A673 (cell line): ENCODE measurements around the gene DENND6A. TPM values are rescaled to one million over a fixed set of nuclear protein-coding genes. Genes with fewer than 3 reads are reported as not detected.

ENCODE experiments used
- BruUV-seq: library from RNA; stranded (reverse); fragments of 400-500 nt; replicated peaks from 2 replicates; lab custom pipeline; 2021; lab: Mats Ljungman, UMichigan
- CTCF ChIA-PET: fragments of 300-600 bp; sonication (Branson Sonifier 250); formaldehyde crosslinking; loops from one replicate; lab custom pipeline; 2022; ENCODE audit warnings: antibody characterized with exemption; lab: Charles Lee
- POLR2A ChIA-PET: fragments of 300-600 bp; sonication (Branson Sonifier 250); formaldehyde crosslinking; loops from one replicate; lab custom pipeline; 2022; ENCODE audit warnings: antibody characterized with exemption; ENCODE audit not compliant: low non-redundant PET; lab: Charles Lee
- DNase-seq: peaks from one replicate; pipeline ENCODE4 v3.0.0-alpha.2; 2015; ENCODE audit warnings: low spot score
- H3K27ac ChIP-seq: fragments of 200-600 bp; sonication (generic); 2 replicates; pipeline ENCODE4 v1.5.1; 2016; ENCODE audit warnings: mixed run types, low read depth, mild to moderate bottlenecking, mixed read lengths, antibody characterized with exemption, low read length; ENCODE audit not compliant: poor library complexity, severe bottlenecking
- H3K27me3 ChIP-seq: fragments of 200-600 bp; sonication (generic); replicated peaks from 2 replicates; pipeline ENCODE4 v1.6.1; 2017; ENCODE audit warnings: mixed run types, low read depth, mild to moderate bottlenecking, mixed read lengths, antibody characterized with exemption, low read length; ENCODE audit not compliant: insufficient read depth, poor library complexity
- H3K36me3 ChIP-seq: fragments of 200-600 bp; sonication (generic); 2 replicates; pipeline ENCODE4 v1.6.1; 2016; ENCODE audit warnings: mixed run types, mild to moderate bottlenecking, mixed read lengths, antibody characterized with exemption, low read length; ENCODE audit not compliant: insufficient read depth, poor library complexity, severe bottlenecking
- H3K4me1 ChIP-seq: fragments of 200-600 bp; sonication (generic); 2 replicates; pipeline ENCODE4 v1.6.1; 2017; ENCODE audit warnings: mixed run types, mild to moderate bottlenecking, mixed read lengths, antibody characterized with exemption, low read length; ENCODE audit not compliant: insufficient read depth, poor library complexity, severe bottlenecking
- H3K4me3 ChIP-seq: fragments of 200-600 bp; sonication (generic); 2 replicates; pipeline ENCODE4 v1.5.1; 2016; ENCODE audit warnings: low read depth, mixed run types, mild to moderate bottlenecking, mixed read lengths, low read length; ENCODE audit not compliant: poor library complexity, severe bottlenecking
- H3K9me3 ChIP-seq: fragments of 200-600 bp; sonication (generic); 2 replicates; pipeline ENCODE4 v1.6.1; 2016; ENCODE audit warnings: mixed run types, low read depth, mild to moderate bottlenecking, mixed read lengths, antibody characterized with exemption, low read length; ENCODE audit not compliant: poor library complexity, severe bottlenecking
- CTCF ChIP-seq: fragments of 300-800, 200-600 bp; sonication (generic); conservative IDR thresholded peaks from 2 replicates; pipeline ENCODE4 v1.5.1; 2017; ENCODE audit warnings: low read depth, mild to moderate bottlenecking, antibody characterized with exemption, low read length, moderate library complexity, mixed read lengths
- EZH2 ChIP-seq: fragments of 200-600 bp; sonication (generic); IDR thresholded peaks from 2 replicates; pipeline ENCODE4 v1.6.1; 2017; ENCODE audit warnings: borderline replicate concordance, low read depth, mild to moderate bottlenecking, mixed read lengths, antibody characterized with exemption, low read length; ENCODE audit not compliant: poor library complexity, severe bottlenecking
- intact Hi-C: fragments of 100-400 bp; cut with micrococcal nuclease; formaldehyde crosslinking; loops from one replicate; pipeline ENCODE4 v1.10.0; 2022; ENCODE audit not compliant: unreplicated experiment
- total RNA-seq: library from RNA; stranded (reverse); gene quantifications from 2 replicates; pipeline ENCODE4 v1.2.3, GENCODE V29; 2021

Gene DENND6A
- total RNA-seq, 1 experiment from 2014 or later, result 22.1 TPM

GRCh38 chr3:57605683-57606082, 87.2 kb downstream of the DENND6A start:
- ChIA-PET POLR2A (no interaction called here), CTCF (no interaction called here)
- intact Hi-C loops, result no loop called here
- H3K36me3 ChIP-seq, result no peaks in the 10 kb centered on the region
- H3K4me1 ChIP-seq, result no peaks in the 10 kb centered on the region
- H3K27me3 ChIP-seq, result no peaks in the 10 kb centered on the region
- H3K9me3 ChIP-seq, result no peaks in the 10 kb centered on the region
- DNase-seq, result no peak
- BruUV-seq, result no TSS peak
- no peak overlapping the region for H3K4me3 ChIP-seq
- no peak for TF ChIP-seq EZH2
- TF ChIP-seq CTCF, result no peak
- H3K27ac ChIP-seq, result no peak overlapping the region

GRCh38 chr3:57604971-57605370, 87.9 kb downstream of the DENND6A start:
- intact Hi-C loops, result no loop called here
- no peaks in the 10 kb centered on the region for H3K27me3 ChIP-seq
- H3K4me1 ChIP-seq, result no peaks in the 10 kb centered on the region
- no peak for DNase-seq
- ChIA-PET POLR2A (no interaction called here), CTCF (no interaction called here)
- no peaks in the 10 kb centered on the region for H3K9me3 ChIP-seq
- H3K36me3 ChIP-seq, result no peaks in the 10 kb centered on the region
- no peak for TF ChIP-seq CTCF
- TF ChIP-seq EZH2, result no peak
- no peak overlapping the region for H3K4me3 ChIP-seq
- H3K27ac ChIP-seq, result no peak overlapping the region
- BruUV-seq, result no TSS peak

DNA sequence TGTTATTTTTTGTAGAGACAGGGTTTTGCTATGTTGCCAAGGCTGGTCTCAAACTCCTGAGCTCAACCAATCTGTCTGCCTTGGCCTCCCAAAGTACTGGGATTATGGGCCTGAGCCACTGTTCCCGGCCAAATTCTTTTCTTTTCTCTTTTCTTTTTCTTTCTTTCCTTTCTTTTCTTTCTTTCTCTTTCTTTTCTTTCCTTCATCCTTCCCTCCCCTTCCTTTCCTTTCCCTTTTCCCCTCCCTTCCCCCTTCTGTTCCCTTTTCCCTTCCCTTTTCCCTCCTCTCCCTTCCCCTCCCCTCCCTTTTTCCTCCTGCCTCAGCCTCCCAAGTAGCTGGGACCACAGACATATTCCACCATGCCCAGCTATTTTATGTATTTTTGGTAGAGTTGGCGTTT, 92.7 kb downstream of the DENND6A start:
- H3K4me1 ChIP-seq, result no peaks in the 10 kb centered on the region
- BruUV-seq, result no TSS peak
- no peak overlapping the region for H3K4me3 ChIP-seq
- H3K27ac ChIP-seq, result no peak overlapping the region
- intact Hi-C loops, result no loop called here
- POLR2A ChIA-PET, result no interaction called here
- H3K36me3 ChIP-seq, result no peaks in the 10 kb centered on the region
- DNase-seq, result no peak
- TF ChIP-seq EZH2 (no peak), CTCF (no peak)
- no peaks in the 10 kb centered on the region for H3K9me3 ChIP-seq
- CTCF ChIA-PET, result no interaction called here
- no peaks in the 10 kb centered on the region for H3K27me3 ChIP-seq
